Transverse colon (tissue), 4 donors: Measurements from ENCODE around the gene MMP24OS.

ENCODE experiments used
- EP300 ChIP-seq: sonication (generic); formaldehyde crosslinking; IDR thresholded peaks from one replicate; pipeline ENCODE4 v1.6.1; 2017; ENCODE audit warnings: antibody characterized with exemption, low read depth
- POLR2A ChIP-seq: fragments of 450-650 bp; IDR thresholded peaks from one replicate; pipeline ENCODE4 v1.6.1; 2016; ENCODE audit warnings: antibody characterized with exemption, mild to moderate bottlenecking, moderate library complexity
- POLR2AphosphoS5 ChIP-seq, 3 donors: sonication (generic); formaldehyde crosslinking; IDR thresholded peaks; one replicate each; pipeline ENCODE4 v1.6.1; 2016; ENCODE audit warnings: antibody characterized with exemption in 3 of 3
- TF ChIP-seq, protein P1 (sequence below), 5 experiments: fragments of 200-600 bp in 3 of 5; fragments of 450-650 bp in 2 of 5; sonication (generic) in 3 of 5; IDR thresholded peaks; 1 replicate in 2 of 5; 2 replicates in 3 of 5; pipeline ENCODE4 v1.5.1; 2016 to 2017; ENCODE audit warnings: antibody characterized with exemption in 5 of 5, inconsistent platforms in 3 of 5, mild to moderate bottlenecking in 2 of 5, moderate library complexity in 1 of 5

DNA sequence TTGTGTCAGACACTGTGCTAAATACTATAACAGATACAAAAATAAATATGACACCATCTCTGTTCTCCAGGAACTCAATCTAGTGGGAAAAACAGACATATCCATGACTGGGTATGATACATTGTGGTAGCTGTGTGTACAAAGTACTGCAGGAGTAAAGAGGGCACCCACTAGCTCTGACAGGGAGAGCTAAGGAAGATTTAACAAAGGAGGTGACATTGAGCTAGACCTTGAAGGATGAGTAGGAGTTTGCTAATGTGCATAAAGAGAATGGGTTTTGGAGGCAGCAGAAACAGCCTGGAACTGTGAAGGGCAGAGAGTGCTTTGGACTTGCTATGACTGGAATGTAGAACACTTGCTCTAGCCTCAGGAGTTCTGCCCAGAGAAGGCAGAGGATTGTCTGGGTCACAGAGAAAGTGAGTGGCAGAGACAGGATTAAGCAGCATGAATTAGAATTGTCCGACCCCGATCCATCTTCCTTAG lies 37.1 kb downstream of the MMP24OS start:
- TF ChIP-seq, protein P1, sequence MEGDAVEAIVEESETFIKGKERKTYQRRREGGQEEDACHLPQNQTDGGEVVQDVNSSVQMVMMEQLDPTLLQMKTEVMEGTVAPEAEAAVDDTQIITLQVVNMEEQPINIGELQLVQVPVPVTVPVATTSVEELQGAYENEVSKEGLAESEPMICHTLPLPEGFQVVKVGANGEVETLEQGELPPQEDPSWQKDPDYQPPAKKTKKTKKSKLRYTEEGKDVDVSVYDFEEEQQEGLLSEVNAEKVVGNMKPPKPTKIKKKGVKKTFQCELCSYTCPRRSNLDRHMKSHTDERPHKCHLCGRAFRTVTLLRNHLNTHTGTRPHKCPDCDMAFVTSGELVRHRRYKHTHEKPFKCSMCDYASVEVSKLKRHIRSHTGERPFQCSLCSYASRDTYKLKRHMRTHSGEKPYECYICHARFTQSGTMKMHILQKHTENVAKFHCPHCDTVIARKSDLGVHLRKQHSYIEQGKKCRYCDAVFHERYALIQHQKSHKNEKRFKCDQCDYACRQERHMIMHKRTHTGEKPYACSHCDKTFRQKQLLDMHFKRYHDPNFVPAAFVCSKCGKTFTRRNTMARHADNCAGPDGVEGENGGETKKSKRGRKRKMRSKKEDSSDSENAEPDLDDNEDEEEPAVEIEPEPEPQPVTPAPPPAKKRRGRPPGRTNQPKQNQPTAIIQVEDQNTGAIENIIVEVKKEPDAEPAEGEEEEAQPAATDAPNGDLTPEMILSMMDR (IDR thresholded peaks at IDR 0.05) = no peak
- TF ChIP-seq POLR2AphosphoS5 (IDR thresholded peaks at IDR 0.05) = no peak
- TF ChIP-seq POLR2A = no peak
- no peak for TF ChIP-seq EP300
